ENCODE results near the gene HNRNPA2B1.

- TF ChIP-seq SP1 (IDR thresholded peaks at IDR 0.05) (no peak), TARDBP (IDR thresholded peaks at IDR 0.05) (no peak), SUZ12 (IDR thresholded peaks at IDR 0.05) (no peak), ELF4 (IDR thresholded peaks at IDR 0.05) (0 out of 2 replicates have a peak, but pooled peaks have one; percentile 4), FOXA1 (IDR thresholded peaks at IDR 0.05) (no peak)
Observed at GRCh38 chr7:26193432-26194207, 6.9 kb downstream of the HNRNPA2B1 start.

Data from HEK293T (cell line).